Measurements from ENCODE around the gene BRD3OS. TPM values are rescaled to one million over a fixed set of nuclear protein-coding genes. Genes with fewer than 3 reads are reported as not detected.

BRD3OS gene
- total and polyA plus RNA-seq, 12 donors: 14.7 to 70.6 (median 22.0) TPM

DNA sequence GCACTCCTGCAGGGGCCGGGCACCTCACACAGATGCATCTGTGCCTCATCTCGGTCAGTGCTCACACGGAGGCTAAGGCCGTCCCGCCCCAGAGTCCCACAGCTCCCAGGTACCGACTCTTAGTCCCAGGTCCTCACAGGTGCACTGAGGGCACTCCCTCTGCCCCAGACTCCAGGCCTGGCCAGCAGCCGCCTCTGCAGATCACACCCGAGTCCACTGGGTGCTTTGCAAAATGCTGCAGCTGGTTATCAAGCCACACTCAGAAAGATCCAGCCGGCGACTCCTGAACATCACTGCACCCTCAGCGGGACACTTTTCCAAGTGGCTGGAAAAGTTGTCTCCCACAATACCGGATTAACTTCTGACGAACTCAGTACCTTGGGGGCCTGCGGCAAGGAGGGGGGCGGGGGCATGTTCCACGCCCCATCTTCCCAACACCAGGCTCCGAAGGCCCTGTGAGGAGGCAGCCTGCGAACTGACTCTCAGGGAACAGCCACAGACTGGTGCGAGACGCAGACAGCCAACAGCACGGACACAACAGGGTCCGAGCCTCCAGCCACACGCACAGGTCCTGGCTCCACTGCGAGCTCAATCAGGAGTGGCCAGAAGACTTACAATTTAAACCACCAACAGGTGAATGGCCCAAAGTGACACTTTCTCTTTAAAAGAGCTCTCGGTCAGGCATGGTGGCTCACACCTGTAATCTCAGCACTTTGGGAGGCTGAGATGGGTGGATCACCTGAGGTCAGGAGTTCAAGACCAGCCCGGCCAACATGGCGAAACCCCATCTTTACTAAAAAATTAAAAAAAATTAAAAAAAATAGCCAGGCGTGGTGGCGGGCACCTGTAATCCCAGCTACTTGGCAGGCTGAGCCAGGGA is 38.5 kb downstream of the BRD3OS start:
- H3K27me3 ChIP-seq: no peaks in the 10 kb centered on the region
- DNase-seq: peak in 3 of 7 donors; percentile 18 to 55 (median 21)
- intact Hi-C loops (cut with DNase I): loop anchor here in 1 of 2 donors (5.0 kb wide), 1 partner anchor 37 kb away; the partner anchor contains the start of gene BRD3OS
- no peak overlapping the region for H3K27ac ChIP-seq
- peaks cover 61 to 68% of the 10 kb centered on the region in 2 donors for H3K4me1 ChIP-seq (replicated peaks in 1 of 2)
- no peak overlapping the region for H3K4me3 ChIP-seq
- TF ChIP-seq POLR2A (IDR thresholded peaks at IDR 0.05): no peak
- TF ChIP-seq, protein P1, sequence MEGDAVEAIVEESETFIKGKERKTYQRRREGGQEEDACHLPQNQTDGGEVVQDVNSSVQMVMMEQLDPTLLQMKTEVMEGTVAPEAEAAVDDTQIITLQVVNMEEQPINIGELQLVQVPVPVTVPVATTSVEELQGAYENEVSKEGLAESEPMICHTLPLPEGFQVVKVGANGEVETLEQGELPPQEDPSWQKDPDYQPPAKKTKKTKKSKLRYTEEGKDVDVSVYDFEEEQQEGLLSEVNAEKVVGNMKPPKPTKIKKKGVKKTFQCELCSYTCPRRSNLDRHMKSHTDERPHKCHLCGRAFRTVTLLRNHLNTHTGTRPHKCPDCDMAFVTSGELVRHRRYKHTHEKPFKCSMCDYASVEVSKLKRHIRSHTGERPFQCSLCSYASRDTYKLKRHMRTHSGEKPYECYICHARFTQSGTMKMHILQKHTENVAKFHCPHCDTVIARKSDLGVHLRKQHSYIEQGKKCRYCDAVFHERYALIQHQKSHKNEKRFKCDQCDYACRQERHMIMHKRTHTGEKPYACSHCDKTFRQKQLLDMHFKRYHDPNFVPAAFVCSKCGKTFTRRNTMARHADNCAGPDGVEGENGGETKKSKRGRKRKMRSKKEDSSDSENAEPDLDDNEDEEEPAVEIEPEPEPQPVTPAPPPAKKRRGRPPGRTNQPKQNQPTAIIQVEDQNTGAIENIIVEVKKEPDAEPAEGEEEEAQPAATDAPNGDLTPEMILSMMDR (IDR thresholded peaks at IDR 0.05): no peak
- no peaks in the 10 kb centered on the region for H3K36me3 ChIP-seq (replicated peaks in 1 of 2)
- WGBS, 4 donors: 86 to 94% (median 92%) methylated on average over 11 to 29 of the region's 29 CpGs
- no peaks in the 10 kb centered on the region for H3K9me3 ChIP-seq (replicated peaks in 1 of 3)

DNA sequence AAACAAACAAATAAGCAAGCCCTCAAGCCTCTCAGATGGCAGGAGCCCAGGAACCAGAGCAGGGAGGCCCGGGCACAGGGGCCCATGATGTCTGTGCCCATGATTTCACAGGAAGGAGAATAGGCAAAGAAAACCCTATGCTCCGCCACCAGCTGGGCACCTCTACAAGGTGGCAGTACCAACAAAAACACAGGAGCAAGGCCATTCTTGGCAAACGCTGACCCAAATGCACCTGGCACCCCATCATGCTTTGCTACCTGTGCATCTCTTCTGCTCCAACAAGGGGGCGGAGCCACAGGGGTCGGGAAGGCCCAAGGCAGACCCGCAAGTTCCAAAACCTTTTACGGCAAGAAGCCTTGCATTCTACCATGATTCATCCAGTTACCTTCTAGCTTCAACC is 39.4 kb downstream of the BRD3OS start:
- peak in 4 of 7 donors; percentile 15 to 52 (median 28) for DNase-seq

DNA sequence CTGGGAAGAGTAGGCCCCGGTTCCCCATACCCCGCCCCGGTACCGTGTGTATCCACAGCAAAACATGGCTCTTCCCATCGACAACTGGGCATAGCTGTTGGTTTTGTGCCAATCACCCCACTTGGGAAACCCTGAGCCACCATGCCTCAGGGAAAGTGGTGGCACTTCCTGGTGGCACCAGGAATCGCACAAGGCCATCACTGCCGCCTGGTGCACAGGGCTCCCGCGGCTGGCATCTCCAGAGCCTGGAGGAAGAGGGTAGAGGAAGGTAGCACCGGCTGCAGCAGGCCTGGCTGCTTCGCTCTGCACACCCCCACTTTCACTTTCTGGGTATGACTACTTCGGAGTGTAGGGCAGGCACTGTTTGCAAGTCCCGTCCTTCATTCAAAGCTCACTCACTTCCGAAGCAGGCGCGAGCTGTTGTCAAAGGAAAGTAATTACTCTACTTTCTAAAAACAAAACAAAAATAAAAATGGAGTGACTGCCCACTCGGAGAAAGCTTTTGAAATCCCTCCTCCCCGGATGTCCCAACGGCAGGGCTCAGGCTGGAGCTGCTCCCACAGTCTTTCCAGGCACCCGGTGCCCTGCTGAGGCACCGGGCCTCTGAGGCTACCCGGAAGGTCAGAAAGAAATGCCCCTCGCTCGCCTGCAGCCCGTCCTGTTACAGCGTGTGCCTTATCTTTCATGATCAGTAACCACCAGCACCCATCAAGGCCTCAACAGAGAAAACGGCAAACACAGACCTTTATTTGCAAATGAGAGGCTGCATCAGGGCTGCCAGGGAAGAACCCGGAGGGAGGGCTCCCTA is 40.5 kb downstream of the BRD3OS start:
- 0 to 8% (median 7%) methylated on average over 12 to 28 of the region's 28 CpGs for WGBS, 4 donors
- Histone ChIP-seq H3K4me1 (replicated peaks in 1 of 2) (peaks cover 48 to 56% of the 10 kb centered on the region in 2 donors), H3K27ac (peak overlapping the region; percentile 38 to 85 (median 73)), H3K36me3 (replicated peaks in 1 of 2) (no peaks in the 10 kb centered on the region), H3K27me3 (no peaks in the 10 kb centered on the region), H3K4me3 (peak overlapping the region in 2 of 4 donors; percentile 47 to 98), H3K9me3 (replicated peaks in 1 of 3) (no peaks in the 10 kb centered on the region)
- intact Hi-C loops (cut with DNase I): loop anchor here in 1 of 2 donors (5.0 kb wide), 1 partner anchor 39 kb away; the partner anchor contains the start of gene BRD3OS
- DNase-seq: peak; percentile 40 to 84 (median 76)
- TF ChIP-seq, protein P1 (IDR thresholded peaks at IDR 0.05): no peak
- TF ChIP-seq POLR2A (IDR thresholded peaks at IDR 0.05): peak in 1 of 2 donors; percentile 67

More for the DNA sequence above, 39.4 kb downstream of the BRD3OS start:
- H3K9me3 ChIP-seq (replicated peaks in 1 of 3): no peaks in the 10 kb centered on the region
- TF ChIP-seq, protein P1 (IDR thresholded peaks at IDR 0.05): no peak
- TF ChIP-seq POLR2A (IDR thresholded peaks at IDR 0.05): no peak
- H3K27ac ChIP-seq: no peak overlapping the region
- intact Hi-C loops (cut with DNase I): loop anchor here (5.0 kb wide), 1 partner anchor 37 kb away; the partner anchor contains the start of gene BRD3OS (in 2 of the 2)
- no peaks in the 10 kb centered on the region for H3K36me3 ChIP-seq (replicated peaks in 1 of 2)
- no peaks in the 10 kb centered on the region for H3K27me3 ChIP-seq
- WGBS, 4 donors: 82 to 84% (median 83%) methylated on average over 5 to 7 of the region's 7 CpGs
- peaks cover 54 to 64% of the 10 kb centered on the region in 2 donors for H3K4me1 ChIP-seq (replicated peaks in 1 of 2)
- no peak overlapping the region for H3K4me3 ChIP-seq

Data from adrenal gland (tissue), 12 donors.